Measurements from ENCODE around the gene IRF2BP1. TPM values are rescaled to one million over a fixed set of nuclear protein-coding genes. Genes with fewer than 3 reads are reported as not detected.
"Not testable (repeated sequence)": the region's sequence is repeated elsewhere in the genome, so short reads cannot be mapped to it uniquely, and the experiment has no call there.

The IRF2BP1 gene
- total RNA-seq, 2 experiments from 2014 or later, result 11.4 TPM

DNA sequence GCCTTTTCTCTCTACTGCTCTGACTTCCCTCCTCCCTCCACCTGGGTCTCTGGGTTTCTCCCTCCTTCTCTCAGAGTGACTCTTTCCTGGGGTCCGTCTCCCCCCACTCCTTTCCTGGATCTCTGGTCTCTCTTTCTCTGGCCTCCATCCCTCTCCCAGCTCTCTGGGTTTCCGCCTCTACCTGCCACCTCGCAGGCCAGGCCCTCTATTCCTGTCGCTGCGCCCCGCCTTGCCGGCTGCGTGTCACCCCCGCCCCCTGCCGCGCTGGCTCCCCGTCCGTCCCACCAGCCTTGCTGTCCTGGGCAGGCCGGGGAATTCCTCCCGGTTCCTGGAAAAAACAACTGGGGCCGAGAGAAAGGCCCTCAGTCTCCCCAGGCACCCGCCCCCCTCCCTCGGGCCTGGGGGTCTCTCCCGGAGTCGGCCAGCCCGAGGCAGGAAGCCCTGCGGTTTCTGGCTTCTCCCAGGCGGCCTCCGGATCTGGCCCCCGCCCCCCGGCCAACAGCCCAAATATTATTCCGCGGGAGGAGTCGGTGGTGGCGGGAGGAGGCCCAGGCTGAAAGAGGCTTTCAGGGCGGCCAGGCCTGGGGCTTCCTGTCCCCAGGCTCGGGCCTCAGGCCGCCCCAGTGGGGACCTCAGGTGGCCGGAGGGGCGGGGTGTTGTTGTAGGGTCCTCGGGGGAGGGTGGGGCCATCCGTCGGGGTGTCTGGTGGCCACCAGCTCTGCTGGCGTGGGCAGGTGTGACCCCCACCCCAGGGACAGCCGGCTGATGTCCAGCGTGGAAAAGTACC, 9.3 kb downstream of the IRF2BP1 start:
- intact Hi-C loops (cut with micrococcal nuclease), result loop anchor here (1.0 kb wide), 1 partner anchor 13 kb away; the partner anchor contains the start of gene SYMPK
- DNase-seq, result peak; percentile 80
- no peaks in the 10 kb centered on the region for H3K9me3 Mint-ChIP-seq
- no peaks in the 10 kb centered on the region for H3K36me3 Mint-ChIP-seq (ENCODE audit: low read depth)
- CTCF ChIA-PET, result interaction anchor here (0.7 kb wide), 1 partner anchor 165 kb away, joined by 3 read pairs; no protein-coding TSS in a partner anchor
- H3K4me1 Mint-ChIP-seq (ENCODE audit: low read depth), result peaks cover 19% of the 10 kb centered on the region
- peak overlapping the region; percentile 0 for H3K4me3 Mint-ChIP-seq
- H3K27ac Mint-ChIP-seq, result peak overlapping the region; percentile 28
- peaks cover 28% of the 10 kb centered on the region for H3K27me3 Mint-ChIP-seq (ENCODE audit: low read depth)

GRCh38 chr19:45876161-45876410, 9.9 kb downstream of the IRF2BP1 start:
- no peak for DNase-seq
- CTCF ChIA-PET, result interaction anchor here (0.7 kb wide), 1 partner anchor 166 kb away, joined by 3 read pairs; no protein-coding TSS in a partner anchor
- H3K9me3 Mint-ChIP-seq, result no peaks in the 10 kb centered on the region
- peaks cover 28% of the 10 kb centered on the region for H3K27me3 Mint-ChIP-seq (ENCODE audit: low read depth)
- H3K4me1 Mint-ChIP-seq (ENCODE audit: low read depth), result peaks cover 14% of the 10 kb centered on the region
- H3K36me3 Mint-ChIP-seq (ENCODE audit: low read depth), result no peaks in the 10 kb centered on the region
- no peak overlapping the region for H3K27ac Mint-ChIP-seq
- intact Hi-C loops (cut with micrococcal nuclease), result loop anchor here (1.0 kb wide), 1 partner anchor 13 kb away; the partner anchor contains the start of gene SYMPK
- H3K4me3 Mint-ChIP-seq, result peak overlapping the region; percentile 0

- peaks cover 26% of the 10 kb centered on the region for H3K27me3 Mint-ChIP-seq (ENCODE audit: low read depth)
- H3K9me3 Mint-ChIP-seq, result no peaks in the 10 kb centered on the region
- H3K36me3 Mint-ChIP-seq (ENCODE audit: low read depth), result no peaks in the 10 kb centered on the region
- CTCF ChIA-PET, result interaction anchor here (1.7 kb wide), 1 partner anchor 9 kb away, joined by 5 read pairs; no protein-coding TSS in a partner anchor
- no peak overlapping the region for H3K27ac Mint-ChIP-seq
- no peak for DNase-seq
- H3K4me1 Mint-ChIP-seq (ENCODE audit: low read depth), result peaks cover 13% of the 10 kb centered on the region
- no peak overlapping the region for H3K4me3 Mint-ChIP-seq
- intact Hi-C loops (cut with micrococcal nuclease), result no loop called here
These were observed 11.3 kb downstream of the IRF2BP1 start for GRCh38 chr19:45874620-45874966.

DNA sequence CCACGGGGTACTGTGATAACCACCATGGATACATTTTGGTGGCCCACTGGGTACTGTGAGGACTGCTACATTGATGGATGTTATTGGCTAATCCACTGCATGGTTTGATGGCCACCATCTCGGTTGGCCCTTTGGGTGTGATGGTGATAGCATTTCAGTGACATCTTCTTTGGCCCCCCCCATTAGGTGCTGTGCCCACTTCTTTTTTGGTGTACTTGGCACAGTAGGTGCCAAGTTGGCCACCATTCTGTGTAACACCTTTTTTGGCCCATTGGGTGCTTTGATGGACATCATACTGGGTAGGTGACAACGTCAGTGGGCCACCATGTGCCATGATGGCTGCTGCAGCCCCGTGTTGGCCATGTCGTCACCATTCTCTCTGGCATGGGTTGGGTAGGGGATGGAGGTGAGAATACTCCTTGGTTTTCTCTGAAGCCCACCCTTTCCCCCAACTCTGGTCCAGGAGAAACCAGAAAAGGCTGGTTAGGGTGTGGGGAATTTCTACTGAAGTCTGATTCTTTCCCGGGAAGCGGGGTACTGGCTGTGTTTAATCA, 12.6 kb downstream of the IRF2BP1 start:
- DNase-seq, result no peak
- CTCF ChIA-PET, result interaction anchor here (1.0 to 1.7 kb wide), 2 partner anchors 9 to 10 kb away, joined by 4 to 5 read pairs; partner anchors contain the start of gene FOXA3
- Mint-ChIP-seq H3K27ac (no peak overlapping the region), H3K9me3 (no peaks in the 10 kb centered on the region), H3K4me3 (no peak overlapping the region), H3K27me3 (ENCODE audit: low read depth) (peaks cover 21% of the 10 kb centered on the region), H3K4me1 (ENCODE audit: low read depth) (peaks cover 13% of the 10 kb centered on the region), H3K36me3 (ENCODE audit: low read depth) (no peaks in the 10 kb centered on the region)
- intact Hi-C loops (cut with micrococcal nuclease), result no loop called here

GRCh38 chr19:45872095-45872919, 13.6 kb downstream of the IRF2BP1 start:
- peaks cover 18% of the 10 kb centered on the region for H3K27me3 Mint-ChIP-seq (ENCODE audit: low read depth)
- no peaks in the 10 kb centered on the region for H3K9me3 Mint-ChIP-seq
- H3K4me1 Mint-ChIP-seq (ENCODE audit: low read depth), result peaks cover 9% of the 10 kb centered on the region
- intact Hi-C loops (cut with micrococcal nuclease), result no loop called here
- CTCF ChIA-PET, result interaction anchor here (1.0 kb wide), 1 partner anchor 8 kb away, joined by 4 read pairs; the partner anchor contains the start of gene FOXA3
- H3K36me3 Mint-ChIP-seq (ENCODE audit: low read depth), result no peaks in the 10 kb centered on the region
- no peak for DNase-seq
- H3K4me3 Mint-ChIP-seq, result no peak overlapping the region
- no peak overlapping the region for H3K27ac Mint-ChIP-seq

DNA sequence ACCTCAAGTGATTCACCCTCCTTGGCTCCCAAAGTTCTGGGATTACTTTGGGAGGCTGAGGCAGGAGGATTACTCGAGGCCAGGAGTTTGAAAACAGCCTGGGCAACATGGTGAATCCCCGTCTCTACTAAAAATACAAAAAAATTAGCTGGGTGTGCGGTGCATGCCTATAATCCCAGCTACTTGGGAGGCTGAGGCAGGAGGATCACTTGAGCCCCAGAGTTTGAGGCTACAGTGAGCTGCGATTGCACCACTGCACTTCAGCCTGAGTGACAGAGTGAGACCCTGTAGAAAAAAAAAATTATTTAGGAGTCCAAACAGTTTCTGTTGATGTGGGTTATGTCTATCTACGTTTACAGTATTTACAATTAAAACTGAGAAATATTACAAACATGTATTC, 15.1 kb downstream of the IRF2BP1 start:
- no peak for DNase-seq
- no peaks in the 10 kb centered on the region for H3K9me3 Mint-ChIP-seq
- peaks cover 10% of the 10 kb centered on the region for H3K27me3 Mint-ChIP-seq (ENCODE audit: low read depth)
- CTCF ChIA-PET, result interaction anchor here (0.7 to 0.9 kb wide), 2 partner anchors 10 to 157 kb away, joined by 3 to 4 read pairs; no protein-coding TSS in a partner anchor
- intact Hi-C loops (cut with micrococcal nuclease), result no loop called here
- H3K4me1 Mint-ChIP-seq (ENCODE audit: low read depth), result no peaks in the 10 kb centered on the region
- no peak overlapping the region for H3K4me3 Mint-ChIP-seq
- no peaks in the 10 kb centered on the region for H3K36me3 Mint-ChIP-seq (ENCODE audit: low read depth)
- no peak overlapping the region for H3K27ac Mint-ChIP-seq

DNA sequence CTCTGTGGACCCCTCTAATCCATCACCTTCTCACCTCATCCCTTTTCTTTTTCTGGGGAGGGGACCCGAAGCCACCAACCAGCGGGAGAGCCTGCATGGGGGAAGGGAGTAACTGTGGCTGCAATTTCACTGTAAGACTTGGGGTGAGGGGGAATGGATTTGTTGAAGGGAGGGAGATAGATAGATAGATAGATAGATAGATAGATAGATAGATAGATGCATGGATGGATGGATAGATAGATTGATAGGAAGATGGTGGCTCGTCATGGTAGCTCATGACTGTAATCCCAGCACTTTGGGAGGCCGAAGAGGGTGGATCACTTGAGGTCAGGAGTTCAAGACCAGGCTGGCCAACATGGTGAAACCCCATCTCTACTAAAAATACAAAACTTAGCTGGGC, 18.7 kb downstream of the IRF2BP1 start:
- H3K36me3 Mint-ChIP-seq (ENCODE audit: low read depth); H3K4me3 Mint-ChIP-seq; H3K9me3 Mint-ChIP-seq; DNase-seq; H3K27ac Mint-ChIP-seq: not testable (repeated sequence)
- intact Hi-C loops (cut with micrococcal nuclease), result loop anchor here (10.0 kb wide), 1 partner anchor 282 kb away; the partner anchor contains the start of gene OPA3
- H3K4me1 Mint-ChIP-seq (ENCODE audit: low read depth), result peaks cover 10% of the 10 kb centered on the region
- CTCF ChIA-PET, result interaction anchor here (1.0 kb wide), 1 partner anchor 15 kb away, joined by 3 read pairs; no protein-coding TSS in a partner anchor
- H3K27me3 Mint-ChIP-seq (ENCODE audit: low read depth), result peaks cover 23% of the 10 kb centered on the region

GRCh38 chr19:45866400-45867176, 19.4 kb downstream of the IRF2BP1 start:
- no peak for DNase-seq
- Mint-ChIP-seq H3K4me3 (no peak overlapping the region), H3K9me3 (no peaks in the 10 kb centered on the region), H3K27ac (no peak overlapping the region), H3K4me1 (ENCODE audit: low read depth) (peaks cover 17% of the 10 kb centered on the region), H3K27me3 (ENCODE audit: low read depth) (peaks cover 23% of the 10 kb centered on the region), H3K36me3 (ENCODE audit: low read depth) (peaks cover 3% of the 10 kb centered on the region)
- CTCF ChIA-PET, result interaction anchor here (1.0 kb wide), 1 partner anchor 16 kb away, joined by 3 read pairs; no protein-coding TSS in a partner anchor
- intact Hi-C loops (cut with micrococcal nuclease), result loop anchor here (10.0 kb wide), 1 partner anchor 282 kb away; the partner anchor contains the start of gene OPA3

DNA sequence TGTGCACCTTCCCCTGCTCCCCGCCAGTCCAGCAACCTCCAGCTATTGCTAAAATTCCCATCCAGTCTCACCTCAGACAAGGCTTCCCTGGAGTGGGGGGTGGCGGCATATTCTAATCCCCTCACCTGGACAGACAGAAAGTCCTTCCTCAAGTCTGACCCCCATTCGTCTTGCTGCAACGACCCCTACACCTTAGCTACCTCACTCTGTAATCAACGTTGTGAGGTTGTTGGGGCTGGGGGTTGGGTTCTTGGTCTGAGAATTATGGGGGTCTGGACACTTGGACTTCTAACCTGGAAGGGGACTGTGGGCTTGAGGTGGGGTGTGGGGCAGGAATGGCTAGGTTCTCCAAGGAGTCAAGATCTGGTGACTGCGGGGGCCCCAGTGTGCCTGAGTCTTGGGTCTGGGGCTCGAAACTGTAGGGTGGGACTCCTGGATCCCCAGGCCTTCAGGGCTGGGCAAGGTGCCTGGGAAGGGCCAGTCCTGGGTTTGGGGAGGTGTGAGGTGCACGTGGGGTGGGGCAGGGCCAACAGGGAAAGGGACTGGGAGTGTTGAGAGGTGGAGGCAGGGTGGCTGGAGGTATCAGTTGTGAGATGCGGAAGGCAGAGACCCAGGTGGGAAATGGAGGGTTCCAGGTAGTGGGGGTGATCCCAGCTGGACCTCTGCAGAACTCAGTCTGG, 20.5 kb downstream of the IRF2BP1 start:
- Mint-ChIP-seq H3K27ac (no peak overlapping the region), H3K27me3 (ENCODE audit: low read depth) (peaks cover 23% of the 10 kb centered on the region), H3K9me3 (no peaks in the 10 kb centered on the region), H3K4me3 (no peak overlapping the region), H3K4me1 (ENCODE audit: low read depth) (peaks cover 20% of the 10 kb centered on the region), H3K36me3 (ENCODE audit: low read depth) (peaks cover 3% of the 10 kb centered on the region)
- DNase-seq, result no peak
- intact Hi-C loops (cut with micrococcal nuclease), result loop anchor here (10.0 kb wide), 1 partner anchor 281 kb away; the partner anchor contains the start of gene OPA3
- CTCF ChIA-PET, result interaction anchor here (1.9 to 2.7 kb wide), 2 partner anchors 18 to 37 kb away, joined by 5 to 84 read pairs; partner anchors contain the start of genes IRF2BP1 and MYPOP

GRCh38 chr19:45864629-45865082, 21.3 kb downstream of the IRF2BP1 start:
- Mint-ChIP-seq H3K9me3 (no peaks in the 10 kb centered on the region), H3K4me1 (ENCODE audit: low read depth) (peaks cover 20% of the 10 kb centered on the region), H3K27ac (no peak overlapping the region), H3K27me3 (ENCODE audit: low read depth) (peaks cover 23% of the 10 kb centered on the region), H3K4me3 (peak overlapping the region; percentile 59), H3K36me3 (ENCODE audit: low read depth) (peaks cover 3% of the 10 kb centered on the region)
- CTCF ChIA-PET, result interaction anchor here (1.2 to 2.7 kb wide), 6 partner anchors 8 to 146 kb away, joined by 3 to 84 read pairs (median 6); partner anchors contain the start of genes IRF2BP1 and MYPOP
- DNase-seq, result no peak
- intact Hi-C loops (cut with micrococcal nuclease), result loop anchor here (1.0 to 10.0 kb wide), 2 partner anchors 19 to 280 kb away; partner anchors contain the start of gene OPA3

All from activated naive CD4-positive, alpha-beta T cell treated with anti-CD3 and anti-CD28 coated beads for 36 hours (primary cell).